Measurements from ENCODE around the gene VPS16.

DNA sequence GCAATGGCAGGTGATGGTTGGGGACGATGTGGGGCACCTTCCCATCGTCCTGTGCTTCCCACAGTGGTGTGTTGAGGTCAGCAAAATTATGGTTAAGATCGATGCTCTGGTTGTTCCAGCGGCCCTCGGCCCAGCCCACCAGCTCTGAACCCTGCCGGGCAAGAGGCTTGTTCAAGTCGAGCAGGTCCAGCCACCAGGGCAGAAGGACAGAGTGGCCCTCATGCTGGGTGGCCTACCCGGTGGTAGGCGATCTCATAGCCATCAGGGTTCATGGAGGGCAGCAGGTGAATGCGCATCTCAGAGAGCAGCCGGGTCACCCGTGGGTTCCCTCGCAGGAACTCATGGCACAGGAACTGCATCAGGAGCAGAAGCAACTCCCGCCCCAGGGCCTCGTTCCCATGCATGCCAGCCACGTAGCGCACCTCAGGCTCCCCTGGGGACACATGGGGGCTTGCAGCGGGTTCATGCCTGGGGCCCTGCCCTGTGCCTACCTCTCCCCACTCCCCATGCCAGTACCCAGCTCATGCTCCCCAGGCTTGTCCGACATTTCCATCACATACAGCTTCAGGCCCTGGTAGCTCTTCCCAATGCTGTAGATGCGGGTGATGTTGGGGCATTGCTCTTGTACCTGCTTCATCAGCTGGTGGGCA is 44.4 kb upstream of the VPS16 start:
- no peak for TF ChIP-seq POLR2A (IDR thresholded peaks at IDR 0.05)
- TF ChIP-seq, protein P1, sequence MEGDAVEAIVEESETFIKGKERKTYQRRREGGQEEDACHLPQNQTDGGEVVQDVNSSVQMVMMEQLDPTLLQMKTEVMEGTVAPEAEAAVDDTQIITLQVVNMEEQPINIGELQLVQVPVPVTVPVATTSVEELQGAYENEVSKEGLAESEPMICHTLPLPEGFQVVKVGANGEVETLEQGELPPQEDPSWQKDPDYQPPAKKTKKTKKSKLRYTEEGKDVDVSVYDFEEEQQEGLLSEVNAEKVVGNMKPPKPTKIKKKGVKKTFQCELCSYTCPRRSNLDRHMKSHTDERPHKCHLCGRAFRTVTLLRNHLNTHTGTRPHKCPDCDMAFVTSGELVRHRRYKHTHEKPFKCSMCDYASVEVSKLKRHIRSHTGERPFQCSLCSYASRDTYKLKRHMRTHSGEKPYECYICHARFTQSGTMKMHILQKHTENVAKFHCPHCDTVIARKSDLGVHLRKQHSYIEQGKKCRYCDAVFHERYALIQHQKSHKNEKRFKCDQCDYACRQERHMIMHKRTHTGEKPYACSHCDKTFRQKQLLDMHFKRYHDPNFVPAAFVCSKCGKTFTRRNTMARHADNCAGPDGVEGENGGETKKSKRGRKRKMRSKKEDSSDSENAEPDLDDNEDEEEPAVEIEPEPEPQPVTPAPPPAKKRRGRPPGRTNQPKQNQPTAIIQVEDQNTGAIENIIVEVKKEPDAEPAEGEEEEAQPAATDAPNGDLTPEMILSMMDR (IDR thresholded peaks at IDR 0.05): no peak

Measured in heart left ventricle (tissue), 13 donors.